ENCODE results near the gene POMT1. TPM values are rescaled to one million over a fixed set of nuclear protein-coding genes. Genes with fewer than 3 reads are reported as not detected.
"Not testable (repeated sequence)": the region's sequence is repeated elsewhere in the genome, so short reads cannot be mapped to it uniquely, and the experiment has no call there.

POMT1 gene
- total RNA-seq, 1 experiment from 2014 or later: 34.1 TPM

- Histone ChIP-seq H4K5ac (ENCODE audit: insufficient read length, low read depth, low read length) (no peak overlapping the region), H2AK5ac (ENCODE audit: insufficient read length, low read length) (no peak overlapping the region), H3K23ac (ENCODE audit: insufficient read length, low read depth, low read length) (no peak overlapping the region), H3K4me1 (ENCODE audit: insufficient read depth, low read length) (no peaks in the 10 kb centered on the region), H3K23me2 (ENCODE audit: insufficient read length, low read depth, low read length, poor library complexity, severe bottlenecking) (no peaks in the 10 kb centered on the region), H2BK120ac (ENCODE audit: low read depth, low read length, poor library complexity, severe bottlenecking) (no peak overlapping the region), H3K4ac (ENCODE audit: low read depth, low read length) (no peak overlapping the region), H3K14ac (ENCODE audit: insufficient read depth, low read length) (no peak overlapping the region), H4K91ac (ENCODE audit: insufficient read length, low read depth, low read length) (no peak overlapping the region), H2AFZ (ENCODE audit: low read length) (no peak overlapping the region), H4K8ac (replicated peaks; ENCODE audit: insufficient read length, low read depth, low read length) (no peak overlapping the region), H3K9me3 (ENCODE audit: control insufficient read depth, low read depth, low read length) (no peaks in the 10 kb centered on the region), H3K18ac (ENCODE audit: insufficient read length, low read depth, low read length) (no peak overlapping the region), H3K4me2 (ENCODE audit: insufficient read depth, insufficient read length, low read length) (no peak overlapping the region), H4K20me1 (ENCODE audit: control insufficient read depth, insufficient read depth, insufficient read length) (no peaks in the 10 kb centered on the region), H3K79me2 (ENCODE audit: insufficient read depth, low read length) (no peaks in the 10 kb centered on the region), H3K27ac (ENCODE audit: insufficient read length, low read depth, low read length) (no peak overlapping the region), H3T11ph (ENCODE audit: low read length) (no peak overlapping the region), H3K56ac (ENCODE audit: insufficient read length, low read depth, low read length) (no peak overlapping the region), H3K27me3 (ENCODE audit: insufficient read depth, low read length) (no peaks in the 10 kb centered on the region), H2BK15ac (ENCODE audit: low read depth, low read length) (no peak overlapping the region), H3K9ac (ENCODE audit: extremely low read depth, insufficient read length, low read length) (no peak overlapping the region), H2BK12ac (ENCODE audit: insufficient read length, low read depth, low read length) (no peak overlapping the region), H2BK20ac (ENCODE audit: low read depth, low read length, poor library complexity, severe bottlenecking) (no peak overlapping the region), H3K79me1 (ENCODE audit: insufficient read depth, low read depth, low read length, poor library complexity, severe bottlenecking) (no peaks in the 10 kb centered on the region), H2BK5ac (ENCODE audit: insufficient read length, low read length) (no peak overlapping the region)
- Mint-ChIP-seq H3K4me3 (no peak overlapping the region), H3K27ac (no peak overlapping the region), H3K27me3 (ENCODE audit: low read depth) (no peaks in the 10 kb centered on the region), H3K9me3 (no peaks in the 10 kb centered on the region), H3K36me3 (ENCODE audit: insufficient read depth in 1 of 3, low read depth in 3 of 3) (peaks cover 9 to 67% (median 38%) of the 10 kb centered on the region in 3 experiments), H3K4me1 (no peaks in the 10 kb centered on the region)
- no peak for TF ChIP-seq CTCF (conservative IDR thresholded peaks at IDR 0.05)
- no peak for DNase-seq
- WGBS (ENCODE audit: extremely low coverage, insufficient read length, low lambda C conversion rate): no CpG with 5 or more reads among the region's 15 CpGs
These were observed 10.5 kb downstream of the POMT1 start for GRCh38 chr9:131513177-131513576.

GRCh38 chr9:131515559-131516031, 12.9 kb downstream of the POMT1 start:
- not testable (repeated sequence) for H2BK5ac ChIP-seq (ENCODE audit: insufficient read length, low read length); H3K4me2 ChIP-seq (ENCODE audit: insufficient read depth, insufficient read length, low read length); H3K4me1 ChIP-seq (ENCODE audit: insufficient read depth, low read length); H3K4ac ChIP-seq (ENCODE audit: low read depth, low read length); H3K27me3 ChIP-seq (ENCODE audit: insufficient read depth, low read length); H3K79me2 ChIP-seq (ENCODE audit: insufficient read depth, low read length); H3K4me3 Mint-ChIP-seq; H2AK5ac ChIP-seq (ENCODE audit: insufficient read length, low read length); H4K20me1 ChIP-seq (ENCODE audit: control insufficient read depth, insufficient read depth, insufficient read length); DNase-seq; H3K9me3 Mint-ChIP-seq; H2BK120ac ChIP-seq (ENCODE audit: low read depth, low read length, poor library complexity, severe bottlenecking); H2BK20ac ChIP-seq (ENCODE audit: low read depth, low read length, poor library complexity, severe bottlenecking); H4K5ac ChIP-seq (ENCODE audit: insufficient read length, low read depth, low read length); H3K9me3 ChIP-seq (ENCODE audit: control insufficient read depth, low read depth, low read length); H3K23ac ChIP-seq (ENCODE audit: insufficient read length, low read depth, low read length); H3K23me2 ChIP-seq (ENCODE audit: insufficient read length, low read depth, low read length, poor library complexity, severe bottlenecking); H2BK12ac ChIP-seq (ENCODE audit: insufficient read length, low read depth, low read length); H3K27me3 Mint-ChIP-seq (ENCODE audit: low read depth); H3K27ac ChIP-seq (ENCODE audit: insufficient read length, low read depth, low read length); H4K8ac ChIP-seq (replicated peaks; ENCODE audit: insufficient read length, low read depth, low read length); H3K4me1 Mint-ChIP-seq; H3K9ac ChIP-seq (ENCODE audit: extremely low read depth, insufficient read length, low read length); H3K14ac ChIP-seq (ENCODE audit: insufficient read depth, low read length); H2BK15ac ChIP-seq (ENCODE audit: low read depth, low read length); H4K91ac ChIP-seq (ENCODE audit: insufficient read length, low read depth, low read length); H2AFZ ChIP-seq (ENCODE audit: low read length); H3K56ac ChIP-seq (ENCODE audit: insufficient read length, low read depth, low read length); H3K79me1 ChIP-seq (ENCODE audit: insufficient read depth, low read depth, low read length, poor library complexity, severe bottlenecking); H3K18ac ChIP-seq (ENCODE audit: insufficient read length, low read depth, low read length); H3K27ac Mint-ChIP-seq; H3T11ph ChIP-seq (ENCODE audit: low read length)
- WGBS (ENCODE audit: extremely low coverage, insufficient read length, low lambda C conversion rate): no CpG with 5 or more reads among the region's 12 CpGs
- peaks cover 33 to 74% (median 50%) of the 10 kb centered on the region in 3 experiments for H3K36me3 Mint-ChIP-seq (ENCODE audit: insufficient read depth in 1 of 3, low read depth in 3 of 3)

Data from H9 (cell line).